Stimulated activated CD8-positive, alpha-beta memory T cell treated with anti-CD3 and anti-CD28 coated beads, Interleukin-7, amount 100 ng/mL, for 48 hours (primary cell): ENCODE results near the gene HLA-DPB1.
A peak's percentile ranks its signal among the peaks of the same experiment; 100 is the strongest.

Experiments
- DNase-seq, 2 donors: peaks; one replicate each; pipeline ENCODE4 v3.0.0-alpha.2; 2020; ENCODE audit warnings: low read depth in 1 of 2; ENCODE audit errors: extremely low read depth in 1 of 2

The HLA-DPB1 gene

DNA sequence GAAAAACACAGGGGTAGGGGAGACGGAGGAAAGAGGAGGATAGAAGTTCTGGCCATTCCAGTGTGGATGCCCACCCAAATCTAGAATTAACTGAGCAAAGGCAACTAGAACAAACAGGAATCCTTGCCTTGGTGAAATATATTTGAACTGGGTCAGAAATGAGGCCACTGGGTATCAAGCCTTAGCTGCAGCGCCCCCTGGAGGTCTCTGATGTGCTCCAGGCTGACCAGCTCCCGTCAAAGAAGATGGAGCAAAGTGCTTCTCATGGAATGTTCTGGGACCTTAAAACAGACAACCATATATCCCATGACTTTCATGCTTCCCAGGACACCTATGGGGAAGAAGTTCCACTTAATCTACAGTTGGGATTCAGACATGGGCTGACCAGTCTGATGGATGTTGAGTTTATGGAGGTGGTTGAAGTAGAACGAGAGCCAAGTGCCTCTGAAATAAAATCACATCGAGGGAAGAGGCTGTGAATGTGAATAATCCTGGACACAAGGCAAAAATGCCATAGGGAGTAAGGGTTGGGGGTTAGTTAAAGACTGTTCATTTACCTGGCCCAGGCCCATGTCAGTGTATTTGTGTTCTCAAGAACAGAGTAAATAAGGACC, 50.4 kb downstream of the HLA-DPB1 start:
- DNase-seq: peak; percentile 10 to 40

DNA sequence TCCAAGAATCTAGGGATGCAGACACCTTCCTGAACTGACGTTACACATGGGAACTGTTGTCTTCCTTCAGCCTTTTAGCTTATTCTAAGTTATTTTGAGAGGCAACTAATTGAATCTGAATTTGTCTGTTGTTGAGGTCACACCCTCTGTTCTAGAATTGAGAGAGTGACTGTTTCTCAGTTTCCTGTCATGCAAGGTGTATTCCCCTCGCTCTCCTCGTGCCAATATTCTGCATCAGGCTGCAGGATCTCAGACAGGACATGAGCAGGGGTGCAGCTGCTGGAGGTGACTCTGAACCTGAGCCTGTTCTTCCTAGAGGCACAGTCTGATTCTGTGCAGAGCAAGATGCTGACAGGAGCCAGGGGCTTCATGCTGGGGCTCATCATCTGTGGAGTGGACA, 52.5 kb downstream of the HLA-DPB1 start:
- no peak for DNase-seq

DNA sequence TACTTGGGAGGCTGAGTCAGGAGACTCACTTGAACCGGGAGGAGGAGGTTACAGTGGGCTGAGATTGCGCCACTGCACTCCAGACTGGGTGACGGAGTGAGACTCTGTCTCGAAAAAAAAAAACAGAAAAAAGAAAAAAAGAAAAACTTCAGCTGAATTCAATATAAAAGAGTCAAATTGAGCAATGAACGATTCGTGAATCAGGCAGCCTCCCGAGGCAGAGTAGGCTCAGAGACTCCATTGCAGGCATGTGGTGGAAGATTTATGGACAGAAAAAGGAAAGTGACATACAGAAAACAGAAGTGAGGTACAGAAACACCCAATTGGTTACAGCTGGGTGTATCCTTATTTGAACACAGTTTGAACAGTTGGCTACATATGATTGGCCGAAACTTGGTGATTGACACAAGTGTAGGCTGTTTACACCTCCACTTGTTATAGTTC, 56.3 kb downstream of the HLA-DPB1 start:
- DNase-seq: no peak

DNA sequence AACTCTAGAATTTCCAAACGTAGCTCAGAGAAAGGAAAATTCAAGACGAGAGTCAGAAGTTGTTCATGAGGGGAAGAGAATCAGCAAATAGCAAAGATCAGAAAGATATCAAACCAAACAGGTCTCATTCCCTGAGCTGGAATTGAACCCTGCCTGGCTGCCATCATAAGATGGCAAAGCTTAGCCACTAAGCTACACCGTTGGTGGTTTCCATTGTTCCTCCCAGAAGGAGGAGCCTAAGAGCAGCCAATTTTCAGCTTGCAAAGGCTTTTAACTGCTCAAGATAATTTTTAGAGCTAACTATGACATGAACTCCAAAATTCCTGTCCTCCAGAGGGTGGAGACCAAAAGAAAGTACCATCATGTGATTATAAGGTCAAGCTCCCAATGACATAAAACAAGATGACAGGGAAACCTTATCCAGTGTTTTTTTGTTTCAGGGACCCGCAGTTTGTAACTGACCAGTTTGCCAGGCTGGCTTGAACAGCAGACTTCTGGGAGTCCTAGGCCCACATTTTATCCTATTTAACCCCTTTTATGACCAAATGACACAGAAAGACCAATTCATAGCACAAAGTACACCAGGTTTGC, 60.6 kb downstream of the HLA-DPB1 start:
- DNase-seq: no peak
